H1 (cell line): ENCODE measurements around the gene WNK2. TPM values are rescaled to one million over a fixed set of nuclear protein-coding genes. Genes with fewer than 3 reads are reported as not detected.

ENCODE experiments used
- ATF2 ChIP-seq: IDR thresholded peaks from 2 replicates; pipeline ENCODE4 v1.6.1; 2012; ENCODE audit warnings: low read length, inconsistent platforms
- EP300 ChIP-seq, 2 experiments: IDR thresholded peaks; 1 replicate in 1 of 2; 2 replicates in 1 of 2; pipeline ENCODE4 v1.6.1; 2011 to 2012; ENCODE audit warnings: low read depth in 2 of 2, low read length in 2 of 2, mild to moderate bottlenecking in 2 of 2, borderline replicate concordance in 1 of 2, inconsistent platforms in 1 of 2, moderate library complexity in 1 of 2
- KDM4A ChIP-seq: IDR thresholded peaks from one replicate; pipeline ENCODE4 v1.7.1; 2012; ENCODE audit warnings: low read depth, mild to moderate bottlenecking, moderate library complexity, low read length, inconsistent platforms; ENCODE audit not compliant: severe bottlenecking
- NANOG ChIP-seq: IDR thresholded peaks from 2 replicates; pipeline ENCODE4 v1.6.1; 2011; ENCODE audit warnings: low read length, low read depth, mild to moderate bottlenecking, inconsistent platforms; ENCODE audit not compliant: insufficient read depth, poor library complexity, severe bottlenecking
- POU5F1 ChIP-seq: IDR thresholded peaks from 2 replicates; pipeline ENCODE4 v1.6.1; 2011; ENCODE audit warnings: low read depth, mild to moderate bottlenecking, low read length, moderate library complexity
- RNF2 ChIP-seq: fragments of 200-900, 300-1000 bp; sonication (generic); IDR thresholded peaks from 2 replicates; pipeline ENCODE4 v1.7.1; 2016; ENCODE audit warnings: borderline replicate concordance, low read depth, mild to moderate bottlenecking, antibody characterized with exemption, low read length; ENCODE audit not compliant: poor library complexity, severe bottlenecking; ENCODE audit errors: missing control alignments
- SP2 ChIP-seq: IDR thresholded peaks from 2 replicates; pipeline ENCODE4 v1.6.1; 2012; ENCODE audit warnings: mild to moderate bottlenecking, low read length, inconsistent platforms
- TBP ChIP-seq: IDR thresholded peaks from 2 replicates; pipeline ENCODE4 v1.6.1; 2011; ENCODE audit warnings: low read depth, low read length, improper control_type of control experiment
- polyA plus RNA-seq, 7 experiments: library from polyadenylated mRNA; depleted of rRNA in 3 of 7; stranded (reverse) in 5 of 7; unstranded in 2 of 7; fragments of >200 nt in 5 of 7; fragments of 200-250 nt in 2 of 7; gene quantifications; 1 replicate in 5 of 7; 2 replicates in 1 of 7; 4 replicates in 1 of 7; pipeline versions ENCODE4 v1.2.1 to v1.2.3, GENCODE V29; 2011 to 2013; ENCODE audit warnings: missing spikeins in 2 of 7, mixed read lengths in 2 of 7
- total RNA-seq: library from RNA; stranded (reverse); fragmentation: NEBNext Ultra II Directional; extraction: Animal tissue kit (Norgen Biotek cat#: 25700); gene quantifications from 2 replicates; pipeline ENCODE4 v1.2.1, GENCODE V29; 2021

The WNK2 gene
- total and polyA plus RNA-seq, 2 of the 8 experiments (the other 6 are each of a cell fraction or from before 2014, with no cell fraction given): 12.0 to 87.2 TPM

GRCh38 chr9:93231121-93231694 lies 47.3 kb downstream of the WNK2 start (continued):
- no peak for TF ChIP-seq ATF2
- TF ChIP-seq NANOG: no peak
- TF ChIP-seq POU5F1: no peak
- TF ChIP-seq TBP: no peak
- no peak for TF ChIP-seq EP300 (IDR thresholded peaks at IDR 0.05; ENCODE audit: borderline replicate concordance in 1 of 2, low read depth in 2 of 2, low read length in 2 of 2)
- no peak for TF ChIP-seq RNF2
- TF ChIP-seq KDM4A: no peak
- no peak for TF ChIP-seq SP2
